Ovary (tissue), 3 donors: ENCODE data around the gene SLC13A5.

ENCODE experiments used
- POLR2A ChIP-seq: fragments of 450-650 bp; IDR thresholded peaks from one replicate; pipeline ENCODE4 v1.6.1; 2017; ENCODE audit warnings: antibody characterized with exemption, mild to moderate bottlenecking, moderate library complexity
- TF ChIP-seq, protein P1 (sequence below), 3 donors: fragments of 450-650 bp in 2 of 3; fragments of 200-600 bp in 1 of 3; IDR thresholded peaks; one replicate each; pipeline versions ENCODE4 v1.5.1 to v1.8.0; 2016 to 2022; ENCODE audit warnings: antibody characterized with exemption in 3 of 3, mild to moderate bottlenecking in 1 of 3
- donor health status: DM: no; HTN: no; CAD: no.

GRCh38 chr17:6704470-6705052, 8.6 kb downstream of the SLC13A5 start:
- no peak for TF ChIP-seq POLR2A
- TF ChIP-seq, protein P1, sequence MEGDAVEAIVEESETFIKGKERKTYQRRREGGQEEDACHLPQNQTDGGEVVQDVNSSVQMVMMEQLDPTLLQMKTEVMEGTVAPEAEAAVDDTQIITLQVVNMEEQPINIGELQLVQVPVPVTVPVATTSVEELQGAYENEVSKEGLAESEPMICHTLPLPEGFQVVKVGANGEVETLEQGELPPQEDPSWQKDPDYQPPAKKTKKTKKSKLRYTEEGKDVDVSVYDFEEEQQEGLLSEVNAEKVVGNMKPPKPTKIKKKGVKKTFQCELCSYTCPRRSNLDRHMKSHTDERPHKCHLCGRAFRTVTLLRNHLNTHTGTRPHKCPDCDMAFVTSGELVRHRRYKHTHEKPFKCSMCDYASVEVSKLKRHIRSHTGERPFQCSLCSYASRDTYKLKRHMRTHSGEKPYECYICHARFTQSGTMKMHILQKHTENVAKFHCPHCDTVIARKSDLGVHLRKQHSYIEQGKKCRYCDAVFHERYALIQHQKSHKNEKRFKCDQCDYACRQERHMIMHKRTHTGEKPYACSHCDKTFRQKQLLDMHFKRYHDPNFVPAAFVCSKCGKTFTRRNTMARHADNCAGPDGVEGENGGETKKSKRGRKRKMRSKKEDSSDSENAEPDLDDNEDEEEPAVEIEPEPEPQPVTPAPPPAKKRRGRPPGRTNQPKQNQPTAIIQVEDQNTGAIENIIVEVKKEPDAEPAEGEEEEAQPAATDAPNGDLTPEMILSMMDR (IDR thresholded peaks at IDR 0.05), result no peak
